A673 (cell line): ENCODE measurements around the gene ABCA4.

Experiments
- CTCF ChIP-seq: fragments of 300-800, 200-600 bp; sonication (generic); conservative IDR thresholded peaks from 2 replicates; pipeline ENCODE4 v1.5.1; 2017; ENCODE audit warnings: low read depth, mild to moderate bottlenecking, antibody characterized with exemption, low read length, moderate library complexity, mixed read lengths
- EZH2 ChIP-seq: fragments of 200-600 bp; sonication (generic); IDR thresholded peaks from 2 replicates; pipeline ENCODE4 v1.6.1; 2017; ENCODE audit warnings: borderline replicate concordance, low read depth, mild to moderate bottlenecking, mixed read lengths, antibody characterized with exemption, low read length; ENCODE audit not compliant: poor library complexity, severe bottlenecking

GRCh38 chr1:93959413-93959812, 161.5 kb downstream of the ABCA4 start:
- TF ChIP-seq CTCF (no peak), EZH2 (no peak)
